Activated naive CD8-positive, alpha-beta T cell treated with anti-CD3 and anti-CD28 coated beads for 36 hours (primary cell): ENCODE results near the gene SNF8. TPM values are rescaled to one million over a fixed set of nuclear protein-coding genes. Genes with fewer than 3 reads are reported as not detected.

Source experiments
- DNase-seq: peaks from one replicate; pipeline ENCODE4 v3.0.0; 2021
- H3K27ac Mint-ChIP-seq: one replicate; pipeline ENCODE4 v1.8.0; 2022; ENCODE audit warnings: mild to moderate bottlenecking, moderate library complexity, mixed read lengths
- H3K27me3 Mint-ChIP-seq: one replicate; pipeline ENCODE4 v1.8.0; 2022; ENCODE audit warnings: mild to moderate bottlenecking, mixed read lengths
- H3K36me3 Mint-ChIP-seq: one replicate; pipeline ENCODE4 v1.8.0; 2021; ENCODE audit warnings: mild to moderate bottlenecking, mixed read lengths
- H3K4me1 Mint-ChIP-seq: one replicate; pipeline ENCODE4 v1.8.0; 2021; ENCODE audit warnings: mixed read lengths
- H3K4me3 Mint-ChIP-seq: one replicate; pipeline ENCODE4 v1.8.0; 2022; ENCODE audit warnings: mild to moderate bottlenecking, moderate library complexity, mixed read lengths
- H3K9me3 Mint-ChIP-seq: one replicate; pipeline ENCODE4 v1.8.0; 2022; ENCODE audit warnings: mixed read lengths
- total RNA-seq, 2 experiments: library from RNA; stranded (reverse); gene quantifications; one replicate each; pipeline ENCODE4 v1.2.3, GENCODE V29; 2021

Gene SNF8
- total RNA-seq, 2 experiments from 2014 or later, result 127 to 134 TPM

DNA sequence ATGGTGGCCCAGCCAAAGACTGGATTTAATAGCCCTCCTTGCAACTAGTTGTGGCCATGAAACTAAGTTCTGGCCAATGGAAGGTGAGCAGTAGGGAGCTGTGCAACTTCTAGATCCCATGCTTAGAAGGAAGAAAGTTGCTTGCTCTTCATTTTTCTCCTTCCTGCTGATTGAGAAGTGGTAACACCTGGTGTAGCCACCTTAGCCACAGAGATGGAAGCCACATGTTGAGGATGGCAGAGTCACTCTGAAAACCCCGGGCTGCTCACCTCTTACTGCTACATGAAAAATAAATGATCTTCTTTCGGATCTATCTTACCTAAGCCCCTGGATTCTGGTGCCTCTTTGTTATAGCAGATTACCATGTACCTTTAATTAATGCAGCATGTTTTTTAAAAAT lies 62.4 kb downstream of the SNF8 start:
- no peaks in the 10 kb centered on the region for H3K9me3 Mint-ChIP-seq
- no peak for DNase-seq
- no peaks in the 10 kb centered on the region for H3K27me3 Mint-ChIP-seq
- H3K4me1 Mint-ChIP-seq, result peaks cover 4% of the 10 kb centered on the region
- no peak overlapping the region for H3K4me3 Mint-ChIP-seq
- no peak overlapping the region for H3K27ac Mint-ChIP-seq
- no peaks in the 10 kb centered on the region for H3K36me3 Mint-ChIP-seq

Other genes starting within 250 kb of the SNF8 start
- not detected for gene PRAC1, start 222.3 kb downstream of the SNF8 start, total RNA-seq
- gene PRAC2, start 221.7 kb downstream of the SNF8 start, total RNA-seq, result not detected
- gene HOXB13, start 216.1 kb downstream of the SNF8 start, total RNA-seq, result not detected
- gene TTLL6, start 127.6 kb downstream of the SNF8 start, total RNA-seq, result not detected
- 10 to 100 TPM; 69.3 to 75.8 TPM for gene CALCOCO2, start 113.8 kb downstream of the SNF8 start, total RNA-seq
- gene ATP5MC1, start 52.1 kb downstream of the SNF8 start, total RNA-seq, result 100 to 1,000 TPM; 153 to 159 TPM
- gene UBE2Z, start 36.4 kb downstream of the SNF8 start, total RNA-seq, result 10 to 100 TPM; 80.4 to 81.2 TPM
- gene GIP, start 23.8 kb upstream of the SNF8 start, total RNA-seq, result not detected
- gene IGF2BP1, start 52.5 kb upstream of the SNF8 start, total RNA-seq, result 1 to 10 TPM; 1.1 to 1.3 TPM
- gene B4GALNT2, start 187.9 kb upstream of the SNF8 start, total RNA-seq, result not detected